ENCODE results near the gene MESD.

MESD gene

DNA sequence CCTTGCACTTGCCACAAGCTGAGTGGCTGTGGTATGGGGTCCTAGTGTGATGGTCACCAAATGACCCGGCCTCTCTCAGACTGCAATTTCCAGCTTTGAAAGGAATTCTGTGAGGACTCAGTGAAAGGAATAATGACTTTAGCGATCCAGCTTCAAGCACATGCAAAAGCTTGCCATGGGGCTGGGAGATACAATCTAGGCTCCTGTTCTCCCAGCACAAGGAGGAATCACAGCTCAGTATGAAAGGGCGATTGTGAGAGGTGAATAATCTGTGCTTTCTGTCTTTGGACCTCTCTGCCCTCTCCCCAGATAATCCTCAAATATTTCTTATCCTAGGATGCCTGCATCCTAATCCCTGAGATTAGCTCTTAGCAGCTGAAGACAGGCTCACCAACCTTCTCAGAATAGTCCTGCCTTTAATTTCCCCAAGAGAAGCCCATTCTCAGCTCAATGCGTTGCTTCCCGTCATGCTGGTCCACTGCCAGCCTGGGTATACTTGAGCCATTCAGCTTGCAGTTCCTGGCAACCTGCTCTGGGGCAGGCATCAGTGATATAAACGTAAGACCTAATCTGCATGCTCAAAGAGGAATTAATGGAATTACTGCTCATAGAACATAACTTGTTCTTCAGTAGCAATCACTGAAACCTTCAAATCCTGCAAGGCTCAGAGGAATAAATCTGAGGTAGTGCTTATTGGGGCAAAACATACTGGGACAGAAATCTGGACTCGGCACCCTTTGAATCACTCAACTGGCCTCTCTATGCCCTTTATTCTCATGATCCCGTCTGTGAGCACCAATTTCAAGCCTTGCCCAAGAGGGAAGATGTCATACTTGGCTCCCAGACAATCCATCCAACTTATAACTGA lies 26.2 kb upstream of the MESD start:
- DNase-seq (ENCODE audit: low spot score), result peak; percentile 38

DNA sequence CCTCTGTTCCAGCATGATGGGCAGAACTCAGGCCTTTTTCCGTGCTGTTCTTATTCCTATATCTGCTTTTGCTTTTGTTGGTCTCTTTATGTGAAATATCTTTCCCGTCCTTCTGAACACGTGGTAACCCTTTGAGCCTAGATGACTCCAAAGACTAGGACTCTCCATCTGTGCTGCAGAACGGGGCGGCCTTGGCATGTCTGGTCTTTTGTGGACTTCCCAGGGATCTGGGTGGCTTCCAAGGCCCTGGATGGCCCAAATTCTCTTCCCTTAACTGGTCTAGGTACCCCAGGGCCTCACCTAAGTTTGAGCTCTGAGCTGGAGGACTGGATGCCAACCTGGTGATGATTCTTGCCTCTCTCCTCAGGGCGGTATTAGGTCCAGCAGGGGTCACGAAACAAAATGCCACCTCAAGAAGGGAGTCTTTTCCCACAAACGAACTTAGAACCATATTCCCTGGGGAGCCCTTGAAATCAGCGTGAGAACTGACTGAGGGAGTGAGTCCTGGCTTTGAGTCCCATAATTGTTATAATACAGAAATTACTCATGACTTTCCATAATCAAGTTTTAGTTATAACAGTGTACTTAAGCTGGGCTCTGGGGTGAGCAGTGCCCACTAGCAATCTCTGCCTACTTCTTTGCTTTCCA lies 25.0 kb upstream of the MESD start:
- DNase-seq (ENCODE audit: low spot score), result no peak

DNA sequence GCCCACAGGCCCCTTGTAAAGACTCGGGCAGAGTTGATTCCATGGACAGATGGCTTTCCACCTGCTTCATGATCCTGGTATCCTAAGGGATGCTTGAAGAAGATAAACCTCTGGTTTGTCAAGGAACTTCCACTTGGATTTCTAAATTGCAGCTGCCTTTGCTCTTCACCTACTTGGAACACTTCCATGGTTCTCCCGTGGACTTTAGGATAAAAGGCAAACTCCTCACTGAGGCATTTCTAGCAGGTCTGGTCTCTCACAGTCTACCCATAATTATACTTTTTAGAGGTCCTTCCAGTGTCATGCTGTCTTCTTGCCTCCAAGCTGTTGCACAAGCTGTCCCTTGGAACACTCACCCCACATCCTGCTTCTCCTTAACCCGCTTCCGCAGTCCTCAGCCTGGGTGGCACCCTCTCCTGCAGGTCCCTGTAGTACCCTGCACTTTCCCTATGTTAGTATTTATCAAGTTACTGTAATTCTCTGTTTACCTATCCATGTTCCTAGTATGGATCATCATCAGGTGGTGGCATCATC lies 23.8 kb upstream of the MESD start:
- no peak for DNase-seq (ENCODE audit: low spot score)

DNA sequence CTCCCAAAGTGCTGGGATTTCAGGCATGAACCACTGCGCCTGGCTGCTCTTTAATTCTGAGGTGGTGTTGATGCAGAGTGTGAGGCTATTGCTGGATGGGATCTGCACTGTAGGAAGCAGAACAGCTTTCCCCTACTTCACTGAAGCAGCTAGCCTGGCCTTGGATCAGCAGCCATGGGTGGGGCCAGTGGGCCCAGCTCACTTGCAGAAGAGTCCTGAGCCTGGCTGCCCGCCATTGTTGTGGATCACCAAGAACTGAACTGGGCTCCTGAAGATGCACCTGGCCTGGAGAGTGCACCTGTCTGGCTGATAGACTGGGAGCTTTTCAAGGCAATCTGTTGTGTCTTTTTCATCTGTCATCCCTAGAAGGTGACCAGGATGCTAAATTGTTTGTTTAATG lies 23.0 kb upstream of the MESD start:
- DNase-seq (ENCODE audit: low spot score), result no peak

DNA sequence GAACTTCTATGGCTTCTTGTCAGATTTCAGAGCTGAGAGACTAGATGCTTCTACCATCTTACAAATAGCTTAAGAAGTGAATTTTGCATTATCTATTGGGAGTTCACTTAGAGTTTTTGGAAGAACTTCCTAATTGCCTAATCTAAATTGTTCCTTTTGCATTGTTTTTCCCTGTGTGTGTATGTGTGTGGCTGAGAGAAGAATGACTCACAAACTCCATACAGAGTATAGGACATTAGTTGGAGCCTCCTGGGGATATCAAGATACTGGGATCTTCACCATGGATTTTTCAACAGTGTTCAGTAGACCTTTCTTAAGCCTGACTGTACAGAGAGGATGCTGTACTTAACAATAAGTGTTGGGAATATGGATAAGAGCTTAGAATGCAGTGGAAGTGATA lies 22.0 kb upstream of the MESD start:
- no peak for DNase-seq (ENCODE audit: low spot score)

DNA sequence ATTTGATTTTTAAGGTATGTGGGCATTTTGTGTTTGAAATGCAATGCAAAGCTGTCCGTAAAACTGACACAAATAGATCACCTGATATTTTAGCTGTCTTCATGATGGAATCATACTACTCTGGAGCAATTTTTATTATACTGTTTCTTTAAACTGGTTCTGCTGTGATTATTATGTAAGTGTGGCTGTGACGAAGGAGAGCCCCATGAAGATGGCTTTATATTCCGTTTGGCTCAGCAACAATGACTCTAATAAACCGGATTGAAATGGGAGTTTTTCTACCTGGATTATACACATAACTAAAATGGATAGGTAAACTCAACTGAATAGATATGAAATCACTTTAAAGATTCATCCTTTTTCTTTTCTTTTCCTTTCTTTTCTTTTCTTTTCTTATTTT lies 20.5 kb upstream of the MESD start:
- DNase-seq (ENCODE audit: low spot score), result no peak

DNA sequence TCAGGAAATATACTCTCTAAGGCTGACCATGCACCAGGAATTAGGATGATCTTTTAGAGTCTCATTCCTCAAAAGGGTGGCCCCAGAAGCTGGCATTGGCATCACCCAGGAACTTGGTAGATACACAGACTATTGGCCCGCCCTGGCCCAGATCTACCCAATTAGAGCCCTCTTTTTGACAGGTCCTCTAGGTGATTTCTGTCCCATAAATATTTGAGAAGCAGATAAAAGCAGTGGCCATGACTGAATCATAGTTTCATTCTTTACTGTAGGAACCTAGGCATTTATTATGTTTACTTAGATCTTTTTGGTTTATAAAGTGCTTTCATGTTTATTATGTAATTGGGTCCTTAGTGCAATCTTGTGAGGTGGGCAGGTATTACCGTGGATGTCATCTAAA lies 18.7 kb upstream of the MESD start:
- DNase-seq (ENCODE audit: low spot score), result no peak

DNA sequence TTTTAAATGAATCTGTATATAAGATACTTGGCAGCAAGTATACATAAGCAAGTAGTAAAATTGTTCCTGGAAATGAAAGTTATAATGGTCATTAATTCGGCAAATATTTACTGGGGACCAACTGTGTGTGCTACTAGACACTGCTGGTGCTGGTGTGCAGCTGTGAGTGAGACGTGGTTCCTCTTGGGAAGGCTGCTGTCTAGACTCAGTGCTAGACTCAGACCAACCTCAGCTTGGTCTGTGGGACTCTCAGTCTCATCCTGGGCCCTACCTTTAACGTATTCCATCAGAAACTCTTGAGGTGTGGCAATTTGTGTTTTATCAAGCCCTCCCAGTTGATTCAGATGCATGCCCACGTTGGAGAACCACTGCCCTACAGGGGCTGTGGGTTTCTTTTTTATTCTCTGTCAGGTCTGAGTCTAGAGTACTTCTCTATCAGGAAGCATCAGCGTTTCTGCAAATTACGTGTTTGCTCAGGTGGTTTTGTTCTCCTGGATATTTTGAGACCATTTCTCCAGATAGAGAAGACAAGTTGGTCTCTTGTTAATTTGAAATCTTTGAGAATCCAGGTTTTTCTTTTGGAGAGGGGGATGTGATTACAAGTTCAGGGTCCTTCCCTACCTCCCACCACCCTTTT lies 17.9 kb upstream of the MESD start:
- no peak for DNase-seq (ENCODE audit: low spot score)

DNA sequence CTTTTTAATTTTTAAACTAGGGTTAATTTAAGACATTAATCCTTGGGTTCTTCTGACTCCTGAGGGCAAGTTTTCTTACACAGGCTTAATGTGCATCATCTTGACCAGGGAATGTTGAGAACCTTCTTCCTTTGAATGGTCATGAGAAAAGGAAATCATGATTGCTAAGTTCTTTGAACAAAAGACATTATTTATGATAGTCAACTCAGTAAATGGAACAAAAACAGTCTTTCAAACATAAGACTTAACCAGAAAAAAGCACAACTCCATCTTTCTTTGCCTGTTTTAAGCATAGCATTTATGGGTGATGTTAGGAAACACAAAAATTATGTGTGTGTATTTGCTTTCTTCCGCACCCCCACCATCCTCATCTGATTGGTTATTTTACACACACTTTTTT lies 16.5 kb upstream of the MESD start:
- DNase-seq (ENCODE audit: low spot score), result no peak

DNA sequence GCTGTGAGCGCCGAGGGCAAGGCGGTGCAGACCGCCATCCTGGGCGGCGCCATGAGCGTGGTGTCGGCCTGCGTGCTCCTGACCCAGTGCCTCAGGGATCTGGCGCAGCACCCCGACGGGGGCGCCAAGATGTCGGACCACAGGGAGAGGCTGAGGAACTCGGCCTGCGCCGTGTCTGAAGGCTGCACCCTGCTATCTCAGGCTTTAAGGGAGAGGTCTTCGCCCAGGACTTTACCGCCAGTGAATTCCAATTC lies 13.4 kb upstream of the MESD start:
- DNase-seq (ENCODE audit: low spot score), result no peak

DNA sequence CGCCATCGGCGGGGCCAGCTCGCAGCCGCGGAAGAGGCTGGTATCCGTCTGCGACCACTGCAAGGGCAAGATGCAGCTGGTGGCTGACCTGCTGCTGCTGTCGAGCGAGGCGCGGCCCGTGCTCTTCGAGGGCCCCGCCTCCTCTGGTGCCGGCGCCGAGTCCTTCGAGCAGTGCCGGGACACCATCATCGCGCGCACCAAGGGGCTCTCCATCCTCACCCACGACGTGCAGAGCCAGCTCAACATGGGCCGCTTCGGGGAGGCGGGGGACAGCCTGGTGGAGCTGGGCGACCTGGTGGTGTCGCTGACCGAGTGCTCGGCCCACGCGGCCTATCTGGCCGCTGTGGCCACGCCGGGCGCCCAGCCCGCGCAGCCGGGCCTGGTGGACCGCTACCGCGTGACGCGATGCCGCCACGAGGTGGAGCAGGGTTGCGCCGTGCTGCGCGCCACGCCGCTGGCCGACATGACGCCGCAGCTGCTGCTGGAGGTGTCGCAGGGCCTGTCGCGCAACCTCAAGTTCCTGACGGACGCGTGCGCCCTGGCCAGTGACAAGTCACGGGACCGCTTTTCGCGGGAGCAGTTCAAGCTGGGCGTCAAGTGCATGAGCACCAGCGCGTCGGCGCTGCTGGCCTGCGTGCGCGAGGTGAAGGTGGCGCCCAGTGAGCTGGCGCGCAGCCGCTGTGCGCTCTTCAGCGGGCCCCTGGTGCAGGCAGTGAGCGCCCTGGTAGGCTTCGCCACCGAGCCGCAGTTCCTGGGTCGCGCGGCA lies 12.9 kb upstream of the MESD start:
- peak; percentile 54 for DNase-seq (ENCODE audit: low spot score)

DNA sequence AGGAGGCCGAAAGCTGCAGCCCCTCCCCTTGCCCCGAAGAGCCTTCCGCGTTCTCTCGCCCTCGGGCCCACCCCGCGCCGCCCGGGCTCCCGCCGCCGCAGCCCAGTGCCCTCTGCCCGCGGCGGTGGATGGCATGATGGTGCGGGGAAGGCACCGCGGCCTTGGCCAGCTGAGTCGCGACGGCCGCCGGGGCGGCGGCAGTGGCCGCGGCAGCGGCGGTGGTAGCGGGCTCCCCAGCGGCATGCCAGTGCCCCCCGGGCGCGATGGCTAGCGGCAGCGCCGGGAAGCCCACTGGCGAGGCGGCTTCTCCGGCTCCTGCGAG lies 12.4 kb upstream of the MESD start:
- DNase-seq (ENCODE audit: low spot score), result no peak

DNA sequence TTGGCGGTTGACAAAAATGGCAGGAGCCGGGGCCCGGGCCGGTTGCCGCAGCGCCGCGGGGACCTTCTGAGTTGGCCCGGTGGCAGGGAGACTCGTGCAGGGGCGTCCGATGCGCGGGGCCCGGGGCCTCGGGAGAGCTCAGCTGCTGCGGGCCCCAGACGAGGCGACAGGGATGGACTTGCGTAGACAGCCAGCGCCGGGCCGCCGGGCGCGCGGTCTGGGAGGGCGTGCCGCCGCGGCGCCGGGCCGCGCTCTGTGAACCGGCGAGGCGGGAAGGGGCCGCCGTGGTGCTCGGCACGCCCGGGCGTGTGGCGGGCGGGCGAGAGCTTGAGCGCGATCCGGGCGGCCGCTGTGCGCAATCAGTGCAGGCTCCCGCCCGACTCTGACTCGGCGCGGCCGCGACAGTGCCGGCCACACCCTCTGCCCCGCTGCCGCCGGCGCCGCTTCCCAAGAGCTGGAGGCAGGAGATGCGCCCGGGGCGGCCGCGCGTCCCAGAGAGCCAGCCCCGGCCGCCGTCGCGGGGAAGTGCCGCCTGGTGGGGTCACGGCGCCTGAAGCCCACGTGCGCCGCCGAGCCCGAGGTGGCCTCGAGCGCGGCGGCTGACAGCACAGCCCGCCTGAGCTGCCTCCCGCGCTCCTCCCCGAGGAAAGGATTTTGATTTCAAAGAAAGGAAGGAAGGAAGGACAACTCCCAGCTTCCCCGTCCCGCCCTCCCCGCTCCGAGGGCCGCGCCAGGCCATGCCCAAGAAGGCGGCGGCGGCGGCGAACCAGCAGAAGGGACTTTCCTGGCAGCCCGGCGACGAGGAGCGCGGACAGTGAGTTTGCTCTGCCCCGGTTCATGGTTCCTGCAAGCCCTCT lies 11.8 kb upstream of the MESD start:
- peak; percentile 80 for DNase-seq (ENCODE audit: low spot score)

DNA sequence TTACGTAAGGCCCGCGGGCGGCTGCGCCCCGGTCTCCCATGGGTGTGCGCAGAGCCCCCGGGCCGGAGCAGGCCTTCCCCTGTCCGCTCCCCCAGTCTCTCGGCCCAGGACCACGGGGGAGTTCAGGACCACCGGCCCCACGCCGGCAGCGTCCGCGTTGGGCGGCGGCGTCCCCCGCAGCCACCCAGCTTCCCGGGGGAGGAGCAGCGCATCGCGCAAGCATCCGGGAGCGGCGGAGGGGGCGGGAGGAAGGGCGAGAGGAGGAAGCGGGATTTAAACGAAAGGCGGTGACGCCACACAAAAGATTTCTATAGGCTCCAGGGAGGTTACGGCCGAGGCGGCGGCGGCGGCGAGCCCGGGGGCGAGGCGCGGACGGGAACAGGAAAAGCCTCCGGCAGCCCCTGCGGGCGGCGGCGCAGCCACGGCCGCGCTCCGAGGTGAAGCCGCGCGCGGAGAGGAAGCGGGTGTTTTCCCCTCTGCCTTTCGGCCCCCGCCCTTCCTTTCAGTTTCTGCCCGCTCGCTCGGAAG lies 11.1 kb upstream of the MESD start, which contains the start of gene TLNRD1:
Gene TLNRD1 (plus strand): TSS at position 300 of the 528 bp plus-strand sequence. CDS start 1,349 bp downstream, outside the sequence.
- DNase-seq (ENCODE audit: low spot score), result peak; percentile 92

DNA sequence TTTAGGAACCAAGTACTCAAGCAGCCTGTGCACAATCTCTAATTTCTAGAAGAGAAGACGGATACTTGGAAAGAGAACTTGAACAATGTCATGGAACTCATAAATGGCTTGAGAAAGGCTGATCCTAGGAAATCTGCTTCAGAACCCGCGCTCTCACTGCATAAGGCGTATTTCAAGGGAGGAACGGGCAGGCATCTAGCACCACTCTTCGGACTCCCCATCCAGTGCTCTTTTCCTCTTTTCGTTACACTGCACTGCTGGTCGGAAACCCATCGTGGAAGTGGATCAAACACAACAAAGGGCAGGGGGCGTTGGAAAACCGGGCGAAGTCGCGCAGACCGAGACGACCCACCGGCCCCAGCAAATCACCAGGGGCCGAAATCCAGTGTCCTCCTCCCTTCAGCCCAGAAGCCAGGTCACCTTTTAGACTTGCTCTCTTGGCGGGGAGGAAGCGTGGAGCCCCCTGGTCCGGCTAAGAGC lies 10.6 kb upstream of the MESD start:
- no peak for DNase-seq (ENCODE audit: low spot score)

DNA sequence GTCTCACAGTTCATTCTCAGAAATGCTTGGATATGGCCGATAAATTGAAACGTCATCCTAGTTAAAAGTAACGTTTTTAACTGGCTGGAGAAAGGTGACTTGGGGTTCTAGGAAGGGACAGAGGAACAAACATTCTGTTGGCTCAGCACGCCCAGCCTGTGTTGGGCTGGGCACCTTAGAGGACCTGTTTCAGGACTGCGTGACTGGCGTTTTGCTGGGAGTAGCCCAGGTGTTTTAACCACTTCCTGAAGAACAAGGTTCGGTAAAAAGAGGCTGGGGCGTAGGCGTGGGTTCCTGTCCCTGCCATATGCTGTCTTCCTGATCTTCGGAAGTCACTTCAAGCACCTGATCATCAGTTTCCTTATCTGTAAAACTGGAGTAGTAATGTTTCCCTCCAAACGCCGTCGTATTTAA lies 10.0 kb upstream of the MESD start:
- DNase-seq (ENCODE audit: low spot score), result no peak

DNA sequence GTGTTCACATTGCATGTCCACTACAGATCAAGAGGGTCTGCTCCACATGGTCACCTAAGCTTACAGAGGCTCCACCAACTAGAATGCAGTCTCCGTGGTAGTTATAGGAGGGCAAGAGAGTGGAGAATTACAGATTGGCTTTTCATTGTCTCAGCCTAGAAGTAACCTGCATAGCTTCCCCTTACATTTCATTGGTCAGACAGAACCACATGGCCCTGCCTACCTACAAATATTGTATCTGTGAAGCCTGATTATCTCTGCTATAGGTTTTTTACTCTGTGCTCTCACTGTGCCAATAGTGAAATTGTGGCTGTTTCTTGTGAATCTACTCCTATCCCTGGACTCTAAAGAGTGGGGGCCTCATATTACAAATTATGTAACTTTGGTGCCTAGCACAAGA lies 8.6 kb upstream of the MESD start:
- no peak for DNase-seq (ENCODE audit: low spot score)

DNA sequence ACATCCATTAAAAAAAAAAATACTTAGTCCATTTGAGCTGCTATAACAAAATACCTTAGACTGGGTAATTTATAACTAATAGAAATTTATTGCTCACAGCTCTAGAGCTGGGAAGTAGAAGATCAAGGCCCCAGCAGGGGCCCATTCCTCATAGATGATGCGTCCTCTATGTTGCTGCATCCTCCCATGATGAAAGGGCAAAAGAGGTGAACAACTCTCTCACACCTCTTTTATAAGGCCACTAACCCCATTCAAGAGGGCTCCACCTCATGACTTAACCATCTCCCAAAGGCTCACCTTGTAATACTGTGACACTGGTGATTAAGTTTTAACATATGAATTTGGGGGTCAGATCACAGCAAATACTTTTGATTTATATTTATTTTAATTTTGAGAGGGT lies 8.1 kb upstream of the MESD start:
- no peak for DNase-seq (ENCODE audit: low spot score)

DNA sequence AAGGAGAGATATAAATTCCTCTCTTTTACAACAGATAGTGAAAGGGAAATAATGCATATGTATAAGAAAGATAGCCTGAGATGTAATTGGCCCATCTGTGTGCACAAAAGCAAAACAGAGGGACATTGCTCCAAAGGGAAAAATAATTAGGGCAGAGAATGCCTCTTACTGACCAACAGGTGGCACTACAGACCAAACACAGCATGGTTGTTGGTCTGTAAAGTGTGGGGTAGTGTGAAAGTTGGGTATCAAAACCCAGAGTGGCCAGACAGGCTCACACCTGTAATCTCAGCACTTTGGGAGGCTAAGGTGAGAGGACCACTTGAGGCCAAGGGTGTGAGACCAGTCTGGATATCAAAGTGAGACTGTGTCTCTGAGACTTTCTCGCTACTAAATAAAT lies 6.6 kb upstream of the MESD start:
- DNase-seq (ENCODE audit: low spot score), result no peak

DNA sequence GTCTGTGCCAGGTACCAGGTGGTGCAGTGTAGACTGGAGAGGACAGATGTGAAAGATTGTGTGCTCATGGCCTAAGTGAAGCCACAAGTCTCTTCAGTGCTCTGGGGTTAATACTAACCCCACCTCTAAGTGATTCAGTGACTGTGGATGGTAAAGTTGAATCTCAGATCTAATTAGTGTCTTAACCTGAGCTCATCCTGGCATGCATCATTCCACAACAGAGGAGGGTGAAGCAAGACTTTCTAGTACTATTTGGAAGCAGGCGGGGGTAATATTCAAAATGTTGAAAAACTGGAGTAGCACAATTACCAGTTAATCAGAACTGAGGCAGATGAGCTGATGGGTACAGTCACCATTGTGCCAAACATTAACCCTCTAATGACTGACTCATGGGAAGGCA lies 2.8 kb upstream of the MESD start:
- DNase-seq (ENCODE audit: low spot score), result no peak

DNA sequence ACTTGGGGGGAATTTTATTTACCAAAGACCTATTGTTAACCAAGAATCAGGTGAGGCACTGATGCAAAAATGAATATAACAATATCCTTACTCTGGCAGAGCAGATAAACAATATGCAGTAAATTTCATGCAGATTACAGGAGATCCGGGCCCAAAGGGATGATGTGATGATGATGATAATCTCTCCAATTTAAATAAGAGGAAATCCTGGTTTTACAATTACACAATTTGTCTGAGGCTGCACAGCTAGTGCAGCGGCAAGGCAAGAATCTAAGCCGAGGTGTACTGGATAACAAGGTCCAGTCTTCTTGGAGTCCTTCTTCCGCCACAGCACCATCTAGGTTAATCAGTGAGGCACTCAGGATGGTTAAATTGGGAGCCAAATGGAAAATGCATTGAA lies 2.4 kb upstream of the MESD start:
- no peak for DNase-seq (ENCODE audit: low spot score)

All from AG20443 (cell line).